Astrocyte of the spinal cord (primary cell): ENCODE measurements around the gene AMH.

Experiments used
- DNase-seq: peaks from one replicate; pipeline ENCODE4 v3.0.0; 2011; ENCODE audit warnings: low read depth, low spot score
- H3K4me3 ChIP-seq: 2 replicates; pipeline ENCODE4 v1.5.1; 2011; ENCODE audit warnings: low read depth, mild to moderate bottlenecking, low read length, moderate library complexity
- CTCF ChIP-seq: IDR thresholded peaks from 2 replicates; pipeline ENCODE4 v1.5.1; 2012; ENCODE audit warnings: low read depth, mild to moderate bottlenecking, low read length, inconsistent platforms
- in situ Hi-C: cut with HindIII; loops from 2 replicates; pipeline ENCODE4 v1.10.0; 2017; ENCODE audit warnings: low sequenced_read_pairs

The AMH gene

GRCh38 chr19:2221250-2221831 lies 27.8 kb upstream of the AMH start:
- H3K4me3 ChIP-seq: no peak overlapping the region
- no peak for TF ChIP-seq CTCF
- in situ Hi-C loops: no loop called here
- peak; percentile 33 for DNase-seq

- H3K4me3 ChIP-seq: no peak overlapping the region
- no peak for DNase-seq
- in situ Hi-C loops: no loop called here
- TF ChIP-seq CTCF: peak; percentile 38
These were observed 27.2 kb upstream of the AMH start for GRCh38 chr19:2221918-2222317.

GRCh38 chr19:2223391-2223790 lies 25.7 kb upstream of the AMH start:
- no peak overlapping the region for H3K4me3 ChIP-seq
- TF ChIP-seq CTCF: no peak
- no peak for DNase-seq
- in situ Hi-C loops: no loop called here

- H3K4me3 ChIP-seq: no peak overlapping the region
- DNase-seq: no peak
- no peak for TF ChIP-seq CTCF
- in situ Hi-C loops: no loop called here
These were observed 25.2 kb upstream of the AMH start for GRCh38 chr19:2223959-2224358.

- in situ Hi-C loops: no loop called here
These were observed 24.3 kb upstream of the AMH start for GRCh38 chr19:2224754-2225349.

GRCh38 chr19:2225415-2226050 lies 23.6 kb upstream of the AMH start:
- no peak overlapping the region for H3K4me3 ChIP-seq
- in situ Hi-C loops: no loop called here
- no peak for DNase-seq
- no peak for TF ChIP-seq CTCF

More at GRCh38 chr19:2224754-2225349, 24.3 kb upstream of the AMH start:
- no peak for TF ChIP-seq CTCF
- H3K4me3 ChIP-seq: no peak overlapping the region
- DNase-seq: no peak
